COLO829 (cell line): Measurements from ENCODE around the gene PMM2.

Source experiments
- DNase-seq: peaks from one replicate; pipeline ENCODE4 v3.0.0; 2012; ENCODE audit warnings: low spot score

The PMM2 gene

GRCh38 chr16:8851761-8852403 lies 54.2 kb downstream of the PMM2 start:
- DNase-seq: no peak

DNA sequence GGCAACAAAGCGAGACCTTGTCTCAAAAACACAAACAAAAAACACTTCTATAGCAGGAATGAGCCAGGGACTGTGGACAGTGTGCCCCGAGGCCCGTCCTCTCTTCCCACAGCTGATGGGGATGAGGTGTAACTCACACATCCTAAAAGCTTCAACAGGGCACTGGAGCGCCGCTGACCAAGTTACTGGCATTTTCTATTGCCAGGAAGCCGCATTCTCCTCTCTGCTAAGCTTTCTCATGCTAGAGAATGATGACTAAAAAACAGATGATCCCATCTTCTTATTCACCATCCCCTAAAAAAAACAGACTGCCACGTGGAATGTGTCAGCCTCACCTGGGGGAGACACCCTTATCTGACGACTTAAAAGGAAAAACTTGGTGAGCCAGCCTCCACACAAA lies 54.9 kb downstream of the PMM2 start:
- DNase-seq: no peak

- DNase-seq: no peak
These were observed 55.5 kb downstream of the PMM2 start for GRCh38 chr16:8853150-8853549.

DNA sequence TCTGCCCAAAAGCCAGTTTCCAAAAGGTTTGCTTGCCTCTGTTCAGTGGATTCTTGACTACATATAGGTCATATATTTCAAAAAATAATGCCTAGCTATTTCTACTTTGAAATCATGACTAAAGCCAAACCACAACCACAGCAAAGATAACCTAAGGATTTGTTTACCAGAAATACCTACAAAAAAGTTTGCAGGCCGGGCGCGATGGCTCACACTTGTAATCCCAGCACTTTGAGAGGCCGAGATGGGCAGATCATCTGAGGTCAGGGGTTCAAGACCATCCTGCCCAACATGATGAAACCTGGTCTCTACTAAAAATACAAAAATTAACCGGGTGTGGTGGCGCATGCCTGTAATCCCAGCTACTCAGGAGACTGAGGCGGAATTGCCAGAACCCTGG lies 56.0 kb downstream of the PMM2 start:
- no peak for DNase-seq

DNA sequence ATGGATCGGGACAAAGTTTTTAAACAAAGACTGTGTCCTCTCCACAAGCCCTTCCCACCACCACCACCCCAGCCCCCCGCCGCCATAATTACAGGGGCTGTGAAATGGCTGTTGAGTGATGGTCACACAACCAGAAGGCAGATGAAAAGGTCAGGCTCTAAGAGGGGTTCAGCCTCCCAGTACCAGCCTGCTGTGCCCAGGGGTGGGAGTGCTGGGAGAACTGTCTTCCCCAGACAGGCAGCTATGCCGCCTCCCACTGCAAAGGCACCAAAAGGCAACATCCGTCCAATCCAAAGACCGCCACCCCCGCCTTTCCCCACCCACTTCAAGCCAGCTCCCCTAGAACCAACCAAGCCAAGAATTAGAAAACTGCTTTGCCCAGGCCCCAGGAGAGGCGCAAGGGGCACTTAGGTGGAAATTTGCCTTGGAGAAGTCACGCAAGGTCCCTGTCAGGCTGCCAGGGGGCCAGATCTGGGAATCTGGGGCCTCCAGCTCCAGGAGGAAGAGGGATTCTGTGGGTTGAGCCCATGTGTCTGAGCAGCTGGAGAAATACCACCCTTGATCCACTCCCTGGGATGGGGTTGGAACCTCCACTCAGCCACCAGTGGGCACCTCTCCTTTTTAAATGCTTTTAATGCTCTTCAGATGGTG lies 56.8 kb downstream of the PMM2 start:
- DNase-seq: no peak

DNA sequence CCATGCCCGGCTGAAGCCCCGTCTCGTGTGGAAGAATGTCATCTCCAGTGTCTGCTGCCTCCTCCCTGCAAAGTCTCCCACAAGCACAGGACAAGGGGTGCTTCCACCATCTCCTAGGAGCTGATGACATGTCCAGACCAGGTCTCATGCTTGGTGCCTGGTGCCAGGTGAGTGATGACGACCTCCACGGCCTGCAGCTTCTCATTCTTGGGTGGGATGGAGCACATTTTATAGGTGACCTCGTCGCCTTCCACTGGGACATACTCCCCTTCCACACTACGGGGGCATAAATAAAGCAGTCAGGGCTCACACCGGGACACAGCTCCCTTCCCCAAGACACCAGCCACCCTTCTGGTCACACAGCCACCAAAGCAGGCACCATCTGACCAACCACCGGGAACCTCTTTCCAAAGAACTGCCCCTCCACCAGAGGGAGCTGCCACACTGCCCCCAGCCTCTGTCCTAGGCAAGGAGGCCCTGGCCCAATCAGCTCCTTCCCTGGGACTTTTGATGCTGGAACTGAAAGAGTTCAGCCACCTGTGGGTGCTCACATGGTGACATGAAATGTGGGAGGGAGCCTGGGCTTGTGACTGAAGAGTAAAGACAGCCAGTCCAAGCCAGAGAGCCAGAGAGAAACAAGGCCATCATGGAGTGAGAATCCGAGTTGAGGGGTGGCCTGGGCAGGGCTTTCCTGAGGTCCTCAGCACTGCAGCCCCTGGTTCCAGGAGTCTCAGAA lies 57.6 kb downstream of the PMM2 start:
- no peak for DNase-seq

DNA sequence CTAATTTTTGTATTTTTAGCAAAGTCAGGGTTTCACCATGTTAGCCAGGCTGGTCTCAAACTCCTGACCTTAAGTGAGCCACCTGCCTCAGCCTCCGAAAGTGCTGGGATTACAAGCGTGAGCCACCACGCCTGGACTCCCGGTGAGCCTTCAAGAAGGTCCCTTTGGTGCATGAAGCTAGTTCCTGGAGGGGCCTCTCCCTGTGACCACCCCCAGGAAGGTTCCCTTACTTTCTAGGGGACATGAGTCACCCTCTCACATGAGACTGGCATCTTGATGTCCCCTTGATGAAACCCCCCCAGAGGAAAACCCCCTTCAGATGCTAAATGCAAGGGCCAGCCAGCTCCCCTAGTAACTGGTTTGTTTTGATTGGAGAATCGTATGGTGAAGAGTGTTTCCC lies 58.3 kb downstream of the PMM2 start:
- no peak for DNase-seq

GRCh38 chr16:8858994-8859912 lies 61.6 kb downstream of the PMM2 start:
- DNase-seq: no peak

GRCh38 chr16:8859913-8860881 lies 62.6 kb downstream of the PMM2 start:
- no peak for DNase-seq

GRCh38 chr16:8861563-8862308 lies 64.1 kb downstream of the PMM2 start:
- DNase-seq: no peak

- no peak for DNase-seq
These were observed 64.9 kb downstream of the PMM2 start for GRCh38 chr16:8862309-8863130.

DNA sequence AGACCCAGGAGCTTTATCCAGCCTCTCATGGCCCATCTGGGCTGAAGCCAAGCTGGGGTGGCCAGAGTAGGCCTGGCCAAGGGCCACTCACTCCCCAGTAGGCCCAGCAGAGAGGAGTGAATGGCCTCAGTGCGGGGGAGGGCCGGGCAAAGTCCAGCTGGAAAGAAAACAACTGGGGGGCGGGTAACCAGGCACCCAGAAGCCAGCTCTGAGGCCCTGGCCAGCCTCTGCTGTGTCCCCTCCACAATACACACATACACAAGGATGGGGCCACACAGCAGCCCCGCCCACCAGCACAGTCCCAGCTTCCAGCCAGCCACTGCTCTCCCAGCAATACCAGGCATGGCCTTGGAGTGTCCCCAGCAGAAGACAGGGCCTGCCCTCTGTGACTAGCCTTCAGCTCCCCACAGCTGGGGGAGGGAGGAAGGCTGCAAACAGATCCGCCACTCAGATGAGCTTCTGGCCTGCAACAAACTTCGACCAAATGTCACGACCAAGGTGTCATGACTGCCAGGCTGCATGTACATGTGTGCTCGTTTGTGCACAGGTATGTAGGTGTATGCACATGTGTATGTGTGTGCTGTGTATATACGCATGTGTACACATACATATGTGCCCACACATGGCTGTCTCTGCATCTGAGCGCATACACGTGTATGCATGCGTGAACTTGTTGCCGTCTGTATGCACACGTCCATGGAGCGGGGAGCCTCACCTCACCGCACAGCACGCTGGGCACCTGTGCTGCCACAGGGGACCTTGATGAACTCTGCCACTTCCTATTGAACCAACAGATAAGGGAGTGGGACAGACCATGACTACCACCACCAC lies 66.2 kb downstream of the PMM2 start:
- DNase-seq: no peak

- no peak for DNase-seq
These were observed 67.0 kb downstream of the PMM2 start for GRCh38 chr16:8864480-8865110.

GRCh38 chr16:8865145-8865882 lies 67.7 kb downstream of the PMM2 start:
- DNase-seq: no peak

DNA sequence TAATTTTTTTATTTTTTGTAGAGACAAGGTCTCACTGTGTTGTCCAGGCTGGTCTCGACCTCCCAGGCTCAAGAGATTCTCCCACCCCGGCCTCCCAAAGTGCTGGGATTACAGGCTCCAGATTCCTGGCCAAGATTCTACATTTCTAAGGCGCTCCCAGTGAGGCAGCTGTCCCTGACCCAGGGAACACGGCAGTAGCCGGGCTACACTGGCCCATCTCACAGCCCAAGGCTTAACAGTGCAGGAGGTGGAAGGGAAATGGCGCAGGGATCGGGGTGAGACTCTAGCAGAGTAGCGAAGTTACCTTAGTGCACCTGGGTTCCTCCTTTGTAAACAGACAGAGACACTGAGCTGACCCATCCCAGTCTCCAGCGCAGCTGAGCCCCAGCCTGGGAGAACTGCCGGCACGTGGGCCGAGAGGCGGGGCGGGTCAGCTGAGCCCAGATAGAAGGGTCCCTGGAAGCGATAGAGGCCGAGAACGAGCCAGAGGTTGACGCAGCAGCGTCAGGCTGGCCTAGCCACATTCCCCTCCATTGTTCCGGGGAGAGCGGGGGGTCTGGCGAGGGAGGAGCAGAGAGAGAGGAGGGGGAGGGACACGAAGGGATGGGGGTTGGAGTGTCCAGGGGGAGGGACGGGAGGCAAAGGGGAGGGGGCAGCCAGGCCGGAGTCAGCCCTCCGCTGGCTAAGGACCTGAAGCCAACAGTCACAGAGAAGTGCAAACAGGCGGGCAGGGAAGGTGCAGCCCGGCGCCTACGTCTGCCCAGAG lies 68.7 kb downstream of the PMM2 start:
- DNase-seq: no peak

- DNase-seq: no peak
These were observed 69.2 kb downstream of the PMM2 start for GRCh38 chr16:8866884-8867215.
